ENCODE data around the gene WASF3.

GRCh38 chr13:26583662-26584061 is 26.2 kb downstream of the WASF3 start:
- TF ChIP-seq EZH2phosphoT487 (IDR thresholded peaks at IDR 0.05), result no peak
- no peak for TF ChIP-seq CTCF (IDR thresholded peaks at IDR 0.05)
- TF ChIP-seq EZH2 (IDR thresholded peaks at IDR 0.05), result no peak
